Cerebellar cortex (tissue), 1 donor: Measurements from ENCODE around the gene ETF1.

Experiments used
- DNase-seq: peaks from one replicate; pipeline ENCODE4 v3.0.0-alpha.2; 2015; ENCODE audit warnings: low spot score

The ETF1 gene

GRCh38 chr5:138463419-138464007 lies 79.5 kb downstream of the ETF1 start:
- no peak for DNase-seq

DNA sequence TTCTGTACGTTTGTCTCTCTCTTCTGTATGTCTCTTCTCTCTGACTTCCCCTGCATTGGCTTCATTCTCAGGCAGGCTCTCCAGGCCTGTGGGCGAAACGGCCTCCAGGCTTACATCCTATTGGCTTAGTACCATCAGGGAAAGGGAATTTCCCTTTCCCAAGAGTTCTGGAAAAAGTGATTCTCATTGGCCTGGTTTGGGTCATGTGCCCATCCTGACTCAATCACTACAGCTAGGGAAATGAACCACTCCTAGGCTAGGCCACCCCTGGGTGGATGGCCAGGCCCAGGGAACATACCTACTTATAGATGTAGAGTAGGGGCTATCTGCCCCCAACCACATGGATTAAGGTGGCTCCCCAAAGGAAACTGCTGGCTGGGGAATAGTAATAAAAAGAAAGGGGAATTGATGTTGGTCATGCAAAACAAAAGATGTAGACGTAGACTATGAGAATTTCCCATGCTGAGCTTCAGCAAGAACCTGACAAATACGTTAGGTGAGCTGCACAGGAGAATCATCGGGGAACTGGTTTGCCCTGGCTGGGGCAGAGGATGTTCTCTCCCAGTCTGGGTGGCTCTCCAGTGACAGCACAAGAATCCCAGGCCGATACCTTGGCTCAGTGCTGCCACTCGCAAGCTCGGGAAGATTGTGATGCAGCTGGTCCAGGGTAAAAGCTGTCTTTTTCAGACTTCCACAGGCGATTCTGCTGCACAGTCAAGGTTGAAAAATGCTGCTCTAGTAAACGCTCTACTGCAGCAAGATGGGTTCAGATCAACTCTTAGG lies 81.5 kb downstream of the ETF1 start:
- DNase-seq, result no peak

DNA sequence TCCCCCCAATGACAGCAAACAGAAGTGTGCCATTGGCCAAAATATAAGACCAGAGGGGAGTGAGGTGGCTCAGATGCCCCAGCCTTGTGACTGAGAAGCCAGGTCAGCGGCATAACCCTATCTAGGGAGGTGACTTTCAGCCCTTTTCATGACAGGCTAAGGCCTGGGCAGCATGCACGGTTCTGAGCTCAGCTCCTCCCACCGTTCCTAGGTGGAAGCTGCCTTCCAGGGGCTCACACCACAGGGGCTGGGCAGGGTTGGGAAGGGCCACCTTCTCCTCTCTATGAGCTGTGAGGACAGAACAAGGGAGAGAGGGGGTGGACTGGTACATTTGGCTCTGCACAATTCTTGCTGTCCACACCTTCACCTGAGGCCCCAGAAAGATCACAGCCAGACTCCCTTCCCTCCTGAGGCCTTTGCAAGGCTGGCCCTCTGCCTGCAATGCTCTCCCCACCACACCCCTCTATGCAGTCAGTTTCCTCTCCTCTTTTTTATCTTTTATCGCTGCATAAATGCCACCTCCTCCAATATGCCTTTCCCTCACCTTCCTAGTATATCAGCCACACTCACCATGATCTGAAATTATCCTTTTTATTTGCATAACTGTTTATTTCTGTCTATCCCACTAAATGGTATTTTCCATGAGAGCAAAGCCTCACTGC lies 82.9 kb downstream of the ETF1 start:
- no peak for DNase-seq

- no peak for DNase-seq
These were observed 83.6 kb downstream of the ETF1 start for GRCh38 chr5:138459311-138459933.

GRCh38 chr5:138458856-138459255 lies 84.2 kb downstream of the ETF1 start:
- no peak for DNase-seq

GRCh38 chr5:138458384-138458783 lies 84.7 kb downstream of the ETF1 start:
- DNase-seq, result no peak

DNA sequence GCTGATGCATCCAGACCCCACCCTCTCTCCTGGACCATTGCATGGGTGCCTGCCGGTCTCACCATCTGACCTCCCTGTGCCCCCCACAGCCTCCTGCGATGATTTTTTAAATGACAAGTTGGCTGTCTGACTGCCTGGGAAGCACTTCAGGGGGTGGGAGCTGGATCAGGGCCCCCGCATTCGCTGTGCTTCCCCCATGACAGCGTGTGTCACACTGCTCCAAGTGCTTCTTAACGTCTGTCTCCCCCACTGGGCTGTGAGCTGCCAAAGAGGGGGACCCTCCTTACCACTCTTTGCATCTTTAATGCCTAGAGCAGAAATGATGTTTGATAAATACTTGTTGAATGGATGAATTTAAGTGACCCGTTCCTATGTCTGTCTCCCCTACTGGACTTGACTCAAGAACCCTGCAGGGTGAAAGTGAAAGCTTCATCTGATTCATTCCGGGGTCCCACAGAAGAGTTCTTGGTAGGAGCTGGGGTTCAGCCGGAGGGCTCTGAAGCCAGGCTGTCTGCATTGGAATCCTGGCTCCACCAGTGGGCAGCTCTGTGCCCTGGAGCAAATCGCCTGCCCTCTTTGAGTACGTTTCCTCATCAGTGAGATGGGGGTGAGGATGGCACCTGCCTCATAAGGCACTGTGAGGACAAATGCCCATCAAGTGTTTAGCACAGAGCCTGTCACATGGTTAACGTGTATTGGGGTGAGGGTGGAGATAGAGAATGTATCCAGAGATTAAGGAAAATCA lies 85.3 kb downstream of the ETF1 start:
- DNase-seq, result no peak
